HG02973 (cell line): ENCODE measurements around the gene BCL2L1.

ENCODE experiments used
- ATAC-seq: cut with Tn5 transposase; IDR thresholded peaks from one replicate; pipeline ENCODE4 v1.9.1; 2021; ENCODE audit warnings: moderate library complexity; ENCODE audit not compliant: unreplicated experiment

Gene BCL2L1

DNA sequence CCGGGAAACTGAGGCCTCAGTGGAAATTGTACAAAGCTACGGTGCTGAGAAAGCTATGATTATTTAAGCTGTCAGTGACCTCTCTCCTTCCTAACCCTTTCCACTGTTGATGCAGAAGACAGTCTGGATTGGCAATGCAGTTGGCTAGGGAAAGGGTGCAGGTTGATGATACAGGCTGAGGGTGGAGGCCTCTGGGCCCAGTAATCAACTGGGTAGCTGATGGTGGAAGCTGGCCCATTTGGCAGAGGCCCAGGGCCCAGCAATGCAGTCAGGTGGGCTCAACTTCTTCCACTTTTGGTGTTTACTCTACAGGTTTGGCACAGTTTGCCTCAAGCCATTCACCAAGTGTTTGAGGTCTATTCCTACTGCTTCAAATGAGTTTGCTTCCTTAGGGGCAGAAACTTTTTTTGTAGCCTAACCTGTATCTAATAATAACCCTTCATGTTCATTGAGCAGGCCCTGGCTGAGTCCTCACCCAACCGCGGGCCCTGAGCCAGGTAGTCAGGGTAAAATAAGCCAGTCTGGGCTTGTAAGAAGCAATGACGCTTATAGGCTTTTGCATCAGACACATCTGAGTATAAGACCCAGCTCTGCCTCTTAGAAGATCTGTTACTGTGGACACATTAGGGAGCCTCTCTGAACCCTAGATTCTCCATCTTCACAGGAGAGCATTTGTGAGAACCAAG, 12.1 kb downstream of the BCL2L1 start:
- ATAC-seq: no peak

DNA sequence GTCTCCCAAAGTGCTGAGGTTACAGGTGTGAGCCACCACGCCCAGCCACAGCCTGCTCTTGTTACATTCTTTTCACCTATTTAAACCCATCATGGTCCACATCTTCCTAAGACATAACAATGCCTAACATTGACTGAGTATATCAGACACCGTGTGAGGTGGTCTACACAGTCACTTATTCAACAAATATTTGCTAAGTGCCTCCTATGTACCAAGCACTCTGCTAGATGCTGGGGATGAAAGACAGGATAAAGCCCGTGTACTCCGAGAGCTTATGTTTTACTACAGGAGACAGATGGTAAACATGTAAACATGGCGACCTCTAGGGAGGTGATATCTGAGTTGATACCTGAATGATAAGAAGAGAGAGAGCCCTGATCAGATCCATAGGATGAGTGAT, 12.7 kb downstream of the BCL2L1 start:
- no peak for ATAC-seq

DNA sequence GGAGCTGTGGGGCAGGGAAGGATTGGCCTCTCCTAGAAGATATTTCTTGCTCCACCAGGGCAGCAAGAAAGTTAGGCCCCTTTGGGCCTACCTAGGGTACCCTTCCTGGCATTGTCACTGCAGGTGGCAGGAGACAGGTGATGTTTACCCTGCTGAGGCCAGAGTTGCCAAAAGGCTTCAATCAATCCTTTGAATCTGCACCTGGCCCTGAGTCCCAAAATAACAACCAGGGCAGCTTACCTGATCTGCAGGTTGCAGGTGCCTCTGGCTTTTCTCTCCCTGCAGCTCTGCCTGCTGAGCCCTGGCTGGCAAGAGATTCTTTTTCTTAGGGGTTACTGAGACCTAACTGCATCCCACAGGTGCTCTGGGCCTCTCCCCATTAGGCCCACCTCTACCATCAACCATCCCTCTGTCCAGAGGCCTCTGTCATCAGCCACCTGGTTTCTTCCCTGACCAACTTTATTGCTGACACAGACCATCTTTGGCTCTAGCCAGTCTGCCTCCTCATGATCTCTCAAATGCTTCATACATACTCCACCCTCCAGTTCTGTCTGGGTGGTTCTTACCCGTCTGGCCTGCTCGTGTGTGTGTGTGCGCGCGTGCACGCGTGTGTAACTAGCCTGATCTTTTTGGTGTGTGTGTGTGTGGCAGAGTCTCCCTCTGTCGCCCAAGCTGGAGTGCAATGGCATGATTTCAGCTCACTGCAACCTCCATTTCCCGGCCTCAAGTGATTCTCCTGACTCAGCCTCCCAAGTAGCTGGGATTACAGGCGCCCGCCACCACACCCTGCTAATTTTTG, 13.7 kb downstream of the BCL2L1 start:
- ATAC-seq: no peak

DNA sequence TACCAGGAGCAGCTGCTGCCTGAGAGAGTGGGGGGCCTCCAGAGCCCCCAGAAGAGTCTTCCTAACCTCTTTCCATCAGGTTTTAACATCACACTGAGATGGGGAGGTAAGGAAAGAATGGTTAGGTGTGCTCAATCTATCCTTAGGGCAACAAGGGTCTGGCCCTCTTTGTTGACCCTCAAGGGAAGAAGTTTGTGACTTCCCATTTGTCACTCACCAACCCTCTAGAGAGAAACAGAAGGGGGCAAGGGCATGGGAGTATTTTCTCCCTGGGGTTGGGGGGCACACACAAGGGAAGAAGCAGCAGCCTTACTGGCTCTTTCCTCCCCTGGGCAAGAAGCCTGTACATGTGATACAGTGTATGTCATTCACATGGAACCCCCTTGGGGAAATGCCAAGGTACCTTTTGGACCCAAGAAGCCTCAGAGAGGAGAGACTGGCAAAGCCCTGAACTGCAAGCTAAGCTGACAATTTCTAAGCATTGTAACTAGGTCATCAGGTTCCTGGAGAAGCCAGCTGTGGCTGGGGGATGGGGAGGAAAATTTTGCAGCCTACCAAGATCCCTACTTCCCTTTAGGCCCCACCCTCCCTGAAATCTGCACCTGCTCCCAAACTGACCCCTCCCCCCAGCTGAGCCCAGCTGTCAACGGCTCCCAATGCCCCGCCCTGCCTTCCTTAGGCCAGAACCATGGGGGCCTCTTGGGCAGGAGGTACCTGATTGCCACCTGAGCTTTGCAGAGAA, 14.5 kb downstream of the BCL2L1 start:
- ATAC-seq: no peak

DNA sequence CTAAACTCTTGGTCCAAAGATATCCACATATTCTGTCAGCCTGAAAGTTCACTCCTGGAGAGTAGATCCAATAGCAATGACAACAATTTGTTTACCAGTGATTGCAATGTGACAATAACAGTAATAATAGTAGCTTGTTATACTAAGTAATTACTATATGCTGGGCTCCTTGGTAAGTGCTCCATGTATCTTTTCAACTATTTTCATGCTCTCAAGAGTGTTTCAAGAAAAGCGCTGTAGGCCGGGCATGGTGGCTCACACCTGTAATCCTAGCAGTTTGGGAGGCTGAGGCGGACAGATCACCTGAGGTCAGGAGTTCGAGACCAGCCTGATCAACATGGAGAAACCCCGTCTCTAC, 15.4 kb downstream of the BCL2L1 start:
- ATAC-seq: no peak

DNA sequence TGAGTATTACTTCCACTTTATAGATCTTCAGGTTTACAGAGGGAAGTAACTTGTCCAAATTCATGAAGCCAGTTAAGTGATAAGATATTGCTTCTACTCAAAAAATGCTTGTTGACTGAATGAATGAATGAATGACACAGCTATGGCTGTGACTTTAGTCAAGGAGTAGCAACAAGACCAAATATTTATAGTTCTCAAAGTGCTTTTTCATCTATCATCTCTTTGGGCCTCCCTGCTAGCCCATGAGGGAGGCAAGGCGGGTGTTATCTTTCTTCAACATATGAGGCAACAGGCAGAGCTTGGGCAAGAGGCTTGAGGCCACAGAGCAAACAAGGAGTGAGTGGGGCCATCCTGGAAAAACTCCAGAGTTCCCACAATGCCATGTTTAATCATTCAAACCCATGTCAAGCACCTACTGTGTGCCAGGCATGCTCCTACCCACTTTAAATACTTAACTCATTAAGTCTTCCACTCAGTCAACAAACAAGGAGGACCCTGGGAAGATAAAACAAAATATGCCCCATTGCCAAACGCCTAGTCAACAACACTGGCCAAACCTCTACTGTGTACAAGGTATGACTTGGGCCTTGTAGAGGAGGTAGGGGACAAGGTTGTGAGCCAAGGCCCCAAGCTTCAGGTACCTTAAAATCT, 15.9 kb downstream of the BCL2L1 start:
- no peak for ATAC-seq

DNA sequence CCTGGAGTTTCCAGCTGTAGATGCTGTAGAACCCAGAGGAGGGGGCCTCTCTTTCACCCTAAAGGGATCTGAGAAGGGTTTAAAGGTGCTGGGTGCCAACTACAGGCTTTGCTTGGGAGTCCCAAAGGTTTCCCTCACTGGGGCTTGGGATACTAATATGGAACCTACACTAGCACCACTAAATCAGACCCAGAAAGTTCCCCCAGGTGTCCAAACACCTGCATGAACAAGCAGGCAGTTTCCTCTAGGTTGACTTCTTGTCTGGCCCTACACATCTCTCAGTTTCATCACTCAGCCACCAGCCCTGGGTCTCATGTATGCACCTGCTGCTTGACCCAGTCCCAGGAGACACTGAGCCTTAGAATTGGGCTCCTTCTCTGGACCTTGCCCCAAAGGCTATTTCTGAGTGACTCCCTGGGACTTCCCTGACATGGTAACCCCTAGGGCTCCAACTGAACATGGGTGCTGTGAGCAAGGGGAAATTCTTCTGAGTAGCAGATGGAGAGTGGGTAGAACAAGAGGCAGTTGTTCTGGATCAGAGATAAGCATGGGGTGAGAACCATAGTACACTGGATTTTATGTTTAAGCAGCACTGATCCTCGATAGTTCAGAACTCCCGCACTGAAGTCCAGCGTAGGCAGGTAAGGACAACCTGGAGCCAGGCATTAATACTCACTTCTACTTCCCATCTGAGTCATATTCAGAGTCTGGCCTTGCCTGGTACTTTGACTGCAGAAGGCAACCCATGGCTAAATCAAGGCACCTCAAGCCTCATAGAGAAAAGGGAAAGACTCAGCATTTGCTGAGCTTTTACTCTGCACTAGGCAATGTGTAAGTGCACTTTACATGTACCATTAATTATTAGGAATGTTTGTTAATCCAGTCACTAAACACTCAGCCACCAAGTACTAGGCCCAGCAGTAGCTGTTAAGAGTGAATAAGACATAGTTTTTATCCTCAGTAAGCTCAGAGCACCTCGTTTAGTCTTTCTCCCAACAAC, 16.8 kb downstream of the BCL2L1 start:
- ATAC-seq: peak; percentile 77

DNA sequence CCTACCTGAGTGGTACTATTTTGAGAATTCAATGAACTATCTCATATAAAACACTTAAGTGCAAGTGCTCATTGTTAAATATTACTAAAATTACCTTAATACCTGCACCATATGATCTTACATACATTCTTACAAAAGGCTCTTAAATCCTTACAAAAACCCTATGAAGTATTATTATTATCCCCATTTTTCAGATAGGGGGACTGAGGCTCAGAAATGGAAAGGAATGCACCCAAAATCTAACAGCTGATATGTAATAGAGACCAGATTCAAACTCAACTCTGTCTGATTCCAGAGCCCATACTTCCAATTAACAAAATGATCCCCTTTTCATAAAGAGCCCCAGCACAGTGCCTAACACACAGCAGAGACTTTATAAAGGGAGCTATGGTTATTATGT, 17.5 kb downstream of the BCL2L1 start:
- no peak for ATAC-seq

DNA sequence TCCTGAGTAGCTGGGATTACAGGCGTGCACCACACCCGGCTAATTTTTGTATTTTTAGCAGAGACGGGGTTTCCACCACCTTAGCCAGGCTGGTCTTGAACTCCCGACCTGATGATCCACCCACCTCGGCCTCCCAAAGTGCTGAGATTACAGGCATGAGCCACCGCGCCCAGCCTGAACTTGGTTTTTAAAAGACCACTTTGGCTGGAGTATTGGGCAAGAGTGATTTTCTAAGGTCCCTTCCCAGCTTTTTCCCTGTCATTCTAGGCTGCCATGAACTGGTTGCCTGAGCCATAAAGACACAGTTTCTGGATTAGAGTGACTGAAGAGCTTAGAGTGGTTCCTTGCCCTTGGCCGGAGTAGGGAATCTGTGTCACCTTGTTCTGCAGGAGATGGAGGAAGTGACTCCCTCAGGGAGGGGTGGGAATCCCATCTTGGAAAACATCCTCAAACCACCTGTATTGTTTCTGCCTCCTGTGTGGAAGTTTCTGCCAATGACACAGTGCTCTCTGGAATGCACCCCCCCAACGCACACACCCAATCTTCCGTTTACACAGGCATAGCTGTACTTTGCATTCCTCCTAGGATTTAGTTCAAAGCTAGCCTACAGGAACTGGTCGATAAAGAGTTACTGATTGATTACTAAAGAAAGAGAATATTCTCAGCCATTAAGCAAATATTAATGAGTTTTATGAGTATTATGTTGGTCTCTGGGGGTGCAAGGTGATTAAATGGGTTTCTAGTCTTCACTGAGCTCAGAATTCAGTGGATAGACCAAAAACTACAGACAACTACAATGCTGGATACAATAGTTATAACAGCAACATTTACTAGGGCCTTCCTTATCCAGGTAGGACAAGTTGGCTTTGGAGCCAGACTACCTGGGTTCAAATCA, 18.2 kb downstream of the BCL2L1 start:
- ATAC-seq: no peak

DNA sequence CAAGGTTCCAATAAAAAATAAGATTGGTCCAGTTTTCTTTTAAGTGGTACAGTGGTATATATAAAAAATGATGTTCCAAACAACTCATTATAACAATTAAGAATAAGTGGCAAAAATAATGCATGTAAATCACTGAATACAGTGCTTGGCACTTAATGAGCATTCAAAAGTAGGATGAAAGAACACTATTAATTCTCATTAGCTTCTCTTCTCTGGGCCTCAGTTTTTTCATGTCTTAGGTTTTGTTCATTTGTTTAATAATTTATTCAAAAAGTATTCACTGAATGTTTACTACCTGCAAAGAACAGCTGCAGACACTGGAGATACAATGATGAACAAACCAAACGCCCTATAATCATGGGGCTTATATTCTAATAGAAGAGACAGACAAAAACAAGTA, 21.1 kb downstream of the BCL2L1 start:
- ATAC-seq: no peak

DNA sequence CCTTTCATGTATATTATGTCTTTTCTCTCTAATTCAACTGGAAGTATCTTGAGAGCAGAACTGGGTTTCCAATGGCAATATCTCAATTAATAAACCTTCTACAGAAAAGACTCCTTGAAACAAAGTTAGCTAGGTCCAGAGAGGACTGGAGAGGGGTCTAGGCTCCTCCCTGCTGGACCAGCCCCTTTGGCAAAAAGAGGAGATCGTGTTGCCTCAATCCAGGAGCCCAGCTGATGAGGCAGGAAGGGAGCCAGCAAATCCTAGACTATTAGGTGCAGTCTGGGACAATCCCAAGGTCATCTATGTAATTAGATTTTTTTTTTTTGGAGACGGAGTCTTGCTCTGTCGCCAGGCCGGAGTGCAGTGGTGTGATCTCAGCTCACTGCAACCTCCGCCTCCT, 21.9 kb downstream of the BCL2L1 start:
- ATAC-seq: no peak

DNA sequence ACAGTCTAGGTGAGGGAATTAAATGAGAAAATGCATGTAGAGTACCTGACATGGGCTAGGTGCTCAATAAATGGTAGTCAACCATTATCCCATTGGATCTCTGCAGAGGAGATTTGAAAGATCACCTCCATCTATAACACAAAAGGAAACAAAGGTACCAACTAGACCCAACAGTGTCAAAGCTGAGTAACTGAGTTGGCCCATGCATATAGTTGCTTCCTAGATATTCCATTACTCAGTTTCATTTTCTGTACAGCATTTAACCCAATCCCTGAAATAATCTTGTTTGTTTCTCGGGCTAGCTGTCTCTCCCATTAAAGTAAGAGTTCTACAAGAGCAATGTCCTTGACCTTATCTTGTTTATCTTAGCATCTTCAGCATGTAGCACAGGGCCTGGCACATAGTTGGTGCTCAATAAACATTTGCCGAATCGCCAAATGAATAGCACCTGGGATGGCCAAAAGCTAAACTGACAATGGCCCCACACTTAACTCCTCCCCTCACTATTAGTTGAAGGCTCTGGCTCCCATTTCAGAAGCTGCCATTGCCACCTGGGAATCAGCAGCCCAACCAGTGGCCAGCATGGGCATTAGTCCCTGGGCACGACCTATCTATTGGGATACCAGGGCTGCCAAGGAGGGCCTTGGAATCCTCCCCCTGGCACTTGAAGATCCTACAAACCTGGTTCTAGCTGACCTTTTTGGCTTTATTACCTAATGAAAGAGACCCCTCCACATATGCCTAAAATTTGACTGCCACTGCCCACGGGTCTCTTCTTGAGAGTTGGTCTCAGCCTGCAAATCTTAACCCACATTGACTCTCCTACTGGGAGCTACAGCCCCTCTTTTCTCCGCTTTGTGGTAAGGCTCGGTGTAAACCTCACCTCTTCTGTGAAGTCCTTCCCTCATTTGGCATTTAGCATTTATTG, 22.6 kb downstream of the BCL2L1 start:
- ATAC-seq: no peak

DNA sequence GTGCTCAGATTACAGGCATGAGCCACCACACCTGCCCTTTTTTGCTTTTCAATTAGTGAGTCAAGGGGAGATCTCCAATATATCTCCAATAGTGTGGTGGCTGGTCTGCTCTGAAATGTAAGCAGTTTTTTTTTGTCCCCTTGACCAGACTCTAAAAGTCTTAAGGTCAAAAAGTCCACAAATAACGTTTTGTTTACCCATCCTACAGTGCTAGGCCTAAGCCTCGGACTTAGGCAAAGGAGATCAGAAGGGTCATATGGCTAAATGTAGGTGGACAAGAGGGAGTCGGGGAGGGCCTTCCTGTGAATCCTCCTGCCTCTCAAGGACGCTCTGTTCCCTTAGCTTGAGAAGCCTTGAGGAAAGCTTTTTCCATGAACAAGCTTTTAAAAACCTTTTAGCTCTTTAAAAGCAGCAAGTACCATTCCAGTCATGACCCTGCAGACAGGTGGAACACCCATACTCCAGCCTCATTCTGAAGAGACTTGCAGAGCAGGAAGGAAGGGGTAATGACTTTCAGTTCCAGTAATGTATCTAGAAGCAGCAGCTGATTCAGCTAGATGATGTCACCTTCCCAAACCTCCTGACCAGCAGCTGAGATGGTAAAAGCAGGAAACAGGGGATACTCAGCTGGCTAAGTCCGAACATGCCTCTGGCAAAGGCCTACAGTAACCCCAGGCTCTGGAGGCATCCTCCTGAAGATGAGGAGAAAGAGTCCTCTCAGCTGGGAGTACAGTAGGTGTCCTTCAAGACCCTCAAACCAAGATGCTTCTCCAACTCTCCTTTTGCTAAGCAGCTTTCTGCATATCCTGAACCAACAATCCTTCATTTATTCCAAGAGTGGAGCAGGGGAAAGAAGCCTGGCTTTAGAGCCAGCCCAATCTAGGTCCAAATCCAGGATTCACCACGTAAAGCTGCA, 23.6 kb downstream of the BCL2L1 start:
- ATAC-seq: peak; percentile 94

DNA sequence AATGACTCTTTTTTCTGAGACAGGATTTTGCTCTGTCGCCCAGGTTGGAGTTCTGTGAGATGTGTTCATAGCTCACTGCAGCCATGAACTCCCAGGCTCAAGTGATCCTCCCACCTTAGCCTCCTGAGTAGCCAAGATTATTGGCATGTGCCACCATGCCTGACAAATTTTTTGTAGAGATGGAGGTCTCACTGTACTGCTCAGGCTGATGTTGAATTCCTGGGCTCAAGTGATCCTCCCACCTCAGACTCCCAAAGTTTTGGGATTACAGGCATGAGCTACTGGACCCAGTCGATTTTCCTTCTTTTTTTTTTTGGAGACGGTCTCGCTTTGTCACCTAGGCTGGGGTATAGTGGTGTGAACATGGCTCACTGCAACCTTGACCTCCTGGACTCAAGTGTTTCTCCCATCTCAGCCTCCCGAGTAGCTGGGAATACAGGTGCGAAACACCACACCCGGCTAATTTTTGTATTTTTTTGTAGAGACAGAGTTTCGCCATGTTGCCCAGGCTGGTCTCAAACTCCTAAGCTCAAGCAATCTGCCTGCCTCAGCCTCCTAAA, 24.3 kb downstream of the BCL2L1 start:
- ATAC-seq: no peak

DNA sequence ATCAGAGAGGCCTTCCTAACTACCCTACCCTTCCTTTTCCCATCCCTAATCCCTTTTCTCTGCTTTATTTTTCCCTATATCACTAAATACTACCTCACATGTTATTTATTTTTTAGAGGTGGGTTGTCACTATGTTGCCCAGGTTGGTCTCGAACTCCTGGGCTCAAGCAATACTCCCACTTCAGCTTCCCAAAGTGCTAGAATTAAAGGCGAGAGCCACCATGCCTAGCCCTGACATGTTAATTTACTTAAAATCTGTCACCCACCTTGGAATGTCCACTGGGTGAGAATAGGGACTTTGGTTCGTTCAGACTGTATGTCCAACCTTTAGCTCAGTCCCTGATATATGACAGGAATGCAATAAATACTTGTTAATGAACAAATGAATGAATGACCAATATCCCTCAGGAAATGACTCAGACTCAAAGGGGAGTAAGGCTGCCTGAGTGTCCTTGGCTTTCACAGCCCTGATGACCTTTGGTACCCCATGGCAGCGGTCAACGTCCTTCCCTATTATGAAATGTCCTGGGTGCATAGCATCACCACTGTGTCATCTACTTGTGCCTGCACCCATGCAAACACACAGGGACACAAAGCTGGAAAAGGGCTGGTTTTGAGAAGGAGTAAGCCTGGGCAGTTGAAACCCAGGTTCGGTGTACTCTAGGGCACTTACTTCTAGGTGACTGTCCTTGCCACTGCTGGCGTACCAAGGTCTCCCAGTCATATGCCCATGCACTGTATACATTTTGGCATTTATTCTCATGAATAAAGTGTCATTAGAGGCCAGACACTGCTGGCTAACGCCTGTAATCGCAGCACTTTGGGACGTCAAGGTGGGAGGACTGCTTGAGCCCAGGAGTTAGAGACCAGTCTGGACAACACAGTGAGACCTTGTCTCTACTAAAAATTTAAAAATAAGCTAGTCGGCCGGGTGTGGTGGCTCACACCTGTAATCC, 26.5 kb downstream of the BCL2L1 start:
- no peak for ATAC-seq
